Posterior cingulate gyrus (tissue), 11 donors: ENCODE data around the gene PLVAP.
A peak's percentile ranks its signal among the peaks of the same experiment; 100 is the strongest.

Experiments used
- DNase-seq, 10 donors: peaks; one replicate each; pipeline versions ENCODE4 v3.0.0 to v3.0.0-alpha.2; 2020 to 2021; ENCODE audit warnings: mixed read lengths in 3 of 10
- intact Hi-C: fragments of 100-400 bp; cut with DNase I; formaldehyde crosslinking; loops from one replicate; pipeline ENCODE4 v1.15.1; 2023

Gene PLVAP

GRCh38 chr19:17306285-17306714, 70.8 kb downstream of the PLVAP start:
- intact Hi-C loops, result loop anchor here (5.0 kb wide), 1 partner anchor 39 kb away; the partner anchor contains the start of gene BABAM1
- DNase-seq, result no peak

- intact Hi-C loops, result loop anchor here (5.0 kb wide), 1 partner anchor 38 kb away; the partner anchor contains the start of gene BABAM1
- DNase-seq, result peak; percentile 93 to 100 (median 96)
These were observed 71.4 kb downstream of the PLVAP start, which contains the start of gene MRPL34 for GRCh38 chr19:17305517-17306284. TSS of gene MRPL34 (plus strand) at chr19:17305872. CDS start at chr19:17305893, 21 bp downstream.

GRCh38 chr19:17305216-17305516, 72.0 kb downstream of the PLVAP start:
- intact Hi-C loops, result loop anchor here (5.0 kb wide), 1 partner anchor 38 kb away; the partner anchor contains the start of gene BABAM1
- DNase-seq, result no peak

GRCh38 chr19:17304386-17305215, 72.5 kb downstream of the PLVAP start:
- intact Hi-C loops, result loop anchor here (5.0 kb wide), 1 partner anchor 37 kb away; the partner anchor contains the start of gene BABAM1

GRCh38 chr19:17303940-17304267, 73.2 kb downstream of the PLVAP start:
- intact Hi-C loops, result loop anchor here (2.0 kb wide), 1 partner anchor 33 kb away; the partner anchor contains the start of gene GTPBP3
- no peak for DNase-seq

More at GRCh38 chr19:17304386-17305215, 72.5 kb downstream of the PLVAP start:
- DNase-seq, result no peak

GRCh38 chr19:17303167-17303939, 73.8 kb downstream of the PLVAP start, which contains the start of gene ABHD8:
TSS of gene ABHD8 (minus strand) at chr19:17303425. CDS start at chr19:17301616, 1,809 bp downstream.
- intact Hi-C loops, result loop anchor here (2.0 kb wide), 1 partner anchor 33 kb away; the partner anchor contains the start of gene GTPBP3
- peak; percentile 80 to 100 (median 96) for DNase-seq

- intact Hi-C loops, result loop anchor here (2.0 kb wide), 1 partner anchor 34 kb away; the partner anchor contains the start of gene GTPBP3
These were observed 74.6 kb downstream of the PLVAP start for GRCh38 chr19:17302391-17303166.

More at GRCh38 chr19:17302391-17303166, 74.6 kb downstream of the PLVAP start:
- peak in 8 of 10 donors; percentile 29 to 94 (median 58) for DNase-seq
